Fibroblast of villous mesenchyme (primary cell): ENCODE results near the gene KRTAP5-1. TPM values are rescaled to one million over a fixed set of nuclear protein-coding genes. Genes with fewer than 3 reads are reported as not detected.

Experiments used
- DNase-seq: peaks from one replicate; pipeline ENCODE4 v3.0.0-alpha.2; 2010; ENCODE audit warnings: low read depth
- H3K4me3 ChIP-seq: 2 replicates; pipeline ENCODE4 v1.5.1; 2011; ENCODE audit warnings: low read depth, mild to moderate bottlenecking, low read length
- CTCF ChIP-seq: IDR thresholded peaks from 2 replicates; pipeline ENCODE4 v1.5.1; 2012; ENCODE audit warnings: low read depth, mild to moderate bottlenecking, low read length; ENCODE audit not compliant: insufficient read depth
- total RNA-seq: library from RNA; depleted of rRNA; stranded (reverse); fragments of >200 nt; gene quantifications from 2 replicates; pipeline ENCODE4 v1.2.3, GENCODE V29; 2012

Gene KRTAP5-1
- total RNA-seq, 1 donor = not detected

- DNase-seq = peak; percentile 63
- TF ChIP-seq CTCF = no peak
- no peak overlapping the region for H3K4me3 ChIP-seq
Measured at GRCh38 chr11:1559111-1559951, 25.8 kb downstream of the KRTAP5-1 start.

- H3K4me3 ChIP-seq = no peak overlapping the region
- DNase-seq = no peak
- TF ChIP-seq CTCF = no peak
Measured at GRCh38 chr11:1558775-1559110, 26.3 kb downstream of the KRTAP5-1 start.

GRCh38 chr11:1557904-1558774 is 26.9 kb downstream of the KRTAP5-1 start:
- TF ChIP-seq CTCF = no peak
- DNase-seq = peak; percentile 81
- no peak overlapping the region for H3K4me3 ChIP-seq

GRCh38 chr11:1557051-1557884 is 27.8 kb downstream of the KRTAP5-1 start:
- H3K4me3 ChIP-seq = no peak overlapping the region
- TF ChIP-seq CTCF = no peak
- no peak for DNase-seq

GRCh38 chr11:1556278-1556902 is 28.7 kb downstream of the KRTAP5-1 start:
- TF ChIP-seq CTCF = no peak
- H3K4me3 ChIP-seq = no peak overlapping the region
- no peak for DNase-seq

GRCh38 chr11:1555713-1556153 is 29.4 kb downstream of the KRTAP5-1 start:
- H3K4me3 ChIP-seq = no peak overlapping the region
- no peak for DNase-seq
- TF ChIP-seq CTCF = no peak
